Esophagus muscularis mucosa (tissue), 4 donors: ENCODE results near the gene AIG1.

Experiments used
- EP300 ChIP-seq: sonication (generic); formaldehyde crosslinking; IDR thresholded peaks from one replicate; pipeline ENCODE4 v1.6.1; 2017; ENCODE audit warnings: antibody characterized with exemption
- POLR2A ChIP-seq: fragments of 450-650 bp; IDR thresholded peaks from one replicate; pipeline ENCODE4 v1.6.1; 2017; ENCODE audit warnings: antibody characterized with exemption, moderate library complexity, mild to moderate bottlenecking, low read depth
- POLR2AphosphoS5 ChIP-seq, 2 donors: sonication (generic); formaldehyde crosslinking; IDR thresholded peaks; one replicate each; pipeline ENCODE4 v1.6.1; 2017; ENCODE audit warnings: antibody characterized with exemption in 2 of 2
- TF ChIP-seq, protein P1 (sequence below), 3 experiments: fragments of 200-600 bp in 2 of 3; fragments of 450-650 bp in 1 of 3; sonication (generic) in 2 of 3; IDR thresholded peaks; one replicate each; pipeline ENCODE4 v1.5.1; 2017 to 2019; ENCODE audit warnings: antibody characterized with exemption in 3 of 3, mild to moderate bottlenecking in 2 of 3, moderate library complexity in 1 of 3

DNA sequence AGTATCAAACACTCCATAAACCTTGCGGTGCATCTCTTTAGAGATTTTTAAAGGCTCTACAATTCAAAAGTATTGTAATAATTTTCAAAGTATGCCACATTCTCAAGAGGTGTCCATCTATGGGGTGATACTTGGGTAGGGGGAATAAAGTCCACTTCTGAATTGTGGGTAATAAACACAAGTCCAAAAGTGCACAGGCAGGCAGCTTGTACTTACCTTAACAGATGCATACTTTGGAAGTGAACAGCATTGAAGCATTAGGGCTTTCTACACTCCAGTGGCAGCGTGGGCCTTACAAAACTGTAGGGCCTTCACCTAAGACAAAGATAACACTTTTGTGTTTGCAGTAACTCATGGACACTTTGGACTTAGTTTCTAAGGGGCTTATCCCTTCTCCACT, 58.6 kb downstream of the AIG1 start:
- TF ChIP-seq, protein P1, sequence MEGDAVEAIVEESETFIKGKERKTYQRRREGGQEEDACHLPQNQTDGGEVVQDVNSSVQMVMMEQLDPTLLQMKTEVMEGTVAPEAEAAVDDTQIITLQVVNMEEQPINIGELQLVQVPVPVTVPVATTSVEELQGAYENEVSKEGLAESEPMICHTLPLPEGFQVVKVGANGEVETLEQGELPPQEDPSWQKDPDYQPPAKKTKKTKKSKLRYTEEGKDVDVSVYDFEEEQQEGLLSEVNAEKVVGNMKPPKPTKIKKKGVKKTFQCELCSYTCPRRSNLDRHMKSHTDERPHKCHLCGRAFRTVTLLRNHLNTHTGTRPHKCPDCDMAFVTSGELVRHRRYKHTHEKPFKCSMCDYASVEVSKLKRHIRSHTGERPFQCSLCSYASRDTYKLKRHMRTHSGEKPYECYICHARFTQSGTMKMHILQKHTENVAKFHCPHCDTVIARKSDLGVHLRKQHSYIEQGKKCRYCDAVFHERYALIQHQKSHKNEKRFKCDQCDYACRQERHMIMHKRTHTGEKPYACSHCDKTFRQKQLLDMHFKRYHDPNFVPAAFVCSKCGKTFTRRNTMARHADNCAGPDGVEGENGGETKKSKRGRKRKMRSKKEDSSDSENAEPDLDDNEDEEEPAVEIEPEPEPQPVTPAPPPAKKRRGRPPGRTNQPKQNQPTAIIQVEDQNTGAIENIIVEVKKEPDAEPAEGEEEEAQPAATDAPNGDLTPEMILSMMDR (IDR thresholded peaks at IDR 0.05): no peak
- TF ChIP-seq POLR2AphosphoS5 (IDR thresholded peaks at IDR 0.05) (no peak), POLR2A (no peak), EP300 (no peak)
